NCI-H2196 (cell line): ENCODE results near the gene FNIP2.
"Not testable (repeated sequence)": the region's sequence is repeated elsewhere in the genome, so short reads cannot be mapped to it uniquely, and the experiment has no call there.

Source experiments
- DNase-seq: peaks from one replicate; lab custom pipeline; 2025; ENCODE audit not compliant: unreplicated experiment; lab: John Stamatoyannopoulos, UW

Gene FNIP2

DNA sequence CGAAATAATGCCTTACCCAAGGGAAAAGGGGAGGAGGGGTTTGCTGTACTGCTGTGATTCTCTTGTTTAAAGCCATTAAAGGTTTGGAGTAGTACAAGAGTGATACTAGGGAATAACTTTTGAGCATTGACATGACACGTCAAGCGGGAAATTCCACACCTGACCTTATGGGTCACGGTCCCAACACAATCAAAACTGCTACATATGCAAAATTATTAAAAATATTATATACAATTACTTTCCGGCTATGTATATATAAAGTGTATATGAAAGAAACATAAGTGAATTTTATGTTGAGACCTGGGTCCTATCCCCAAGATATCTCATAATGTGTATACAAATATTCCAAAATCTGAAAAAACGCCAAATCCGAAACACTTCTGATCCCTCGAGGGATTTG lies 21.0 kb downstream of the FNIP2 start:
- no peak for DNase-seq

DNA sequence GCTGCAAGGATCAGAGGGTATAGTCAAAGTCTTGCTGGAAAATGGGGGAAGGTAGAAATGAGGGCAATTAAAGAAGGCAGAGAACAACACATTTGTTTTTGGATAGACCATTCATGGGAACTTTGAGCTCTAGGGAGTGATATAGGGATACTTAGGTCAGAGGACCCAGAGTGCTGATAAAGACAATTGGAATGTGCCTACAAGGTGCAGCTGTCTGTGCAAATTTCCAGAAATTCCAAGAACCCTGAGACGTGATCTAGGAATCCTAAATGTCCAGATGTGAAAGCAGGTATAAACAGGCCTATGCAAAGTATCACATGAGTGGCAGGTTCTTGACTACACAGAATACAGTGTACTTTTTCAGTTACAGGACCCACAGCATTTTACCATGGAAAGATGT lies 24.2 kb downstream of the FNIP2 start:
- no peak for DNase-seq

DNA sequence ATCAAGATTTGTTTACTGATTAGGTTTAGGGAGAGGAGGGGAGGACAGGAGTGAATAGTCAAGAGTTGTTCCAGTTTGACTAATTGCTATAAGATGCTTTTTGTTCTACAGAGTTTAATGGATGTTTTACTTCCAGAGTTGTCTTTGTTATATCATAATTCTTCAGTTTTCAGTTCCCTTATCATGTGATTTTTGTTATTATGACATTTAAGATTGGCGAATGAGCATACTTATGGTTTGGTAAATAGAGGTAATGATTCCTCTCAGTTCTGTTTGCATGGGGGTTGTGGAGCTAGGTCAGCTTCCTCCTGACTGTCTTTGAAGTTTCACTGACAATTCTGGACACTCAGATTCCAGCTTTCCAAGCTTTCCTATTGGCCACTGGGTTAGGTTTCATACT lies 24.6 kb downstream of the FNIP2 start:
- DNase-seq: not testable (repeated sequence)

DNA sequence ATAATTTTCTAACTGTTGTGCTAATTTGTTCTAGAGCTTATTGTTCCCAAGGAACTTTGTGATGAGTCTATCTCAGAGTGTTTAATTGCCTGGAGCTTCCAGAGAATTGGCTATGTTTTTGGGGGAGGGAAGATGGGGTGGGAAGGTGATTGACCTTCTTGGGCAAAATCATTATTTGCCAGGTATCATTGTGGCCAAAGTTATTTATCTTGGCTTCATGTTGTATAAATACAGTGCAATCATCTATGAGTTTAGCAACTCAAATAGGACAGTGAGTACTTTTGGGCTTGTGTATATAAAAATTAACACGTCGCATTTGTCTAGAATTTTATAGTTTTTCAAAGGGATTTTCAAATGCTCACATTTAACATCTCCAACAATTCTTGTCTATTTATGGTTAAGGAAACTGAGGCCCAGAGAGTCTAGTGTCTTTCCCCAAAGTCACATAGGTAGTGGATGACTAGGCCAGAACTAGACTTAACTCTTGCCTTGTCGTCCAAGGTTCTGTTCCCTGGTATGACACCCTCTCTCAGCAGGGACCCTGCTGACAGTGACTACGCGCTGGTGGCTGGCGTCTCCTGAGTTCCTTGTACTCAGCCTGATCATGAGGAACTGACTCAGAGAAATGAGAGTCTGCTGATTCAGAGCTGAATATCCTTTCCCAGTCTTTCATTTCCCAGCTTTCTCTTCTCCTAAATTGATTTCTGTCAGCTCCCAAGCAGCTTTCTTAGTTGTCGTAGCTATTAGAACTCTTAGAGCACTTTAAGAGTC lies 27.7 kb downstream of the FNIP2 start:
- no peak for DNase-seq

DNA sequence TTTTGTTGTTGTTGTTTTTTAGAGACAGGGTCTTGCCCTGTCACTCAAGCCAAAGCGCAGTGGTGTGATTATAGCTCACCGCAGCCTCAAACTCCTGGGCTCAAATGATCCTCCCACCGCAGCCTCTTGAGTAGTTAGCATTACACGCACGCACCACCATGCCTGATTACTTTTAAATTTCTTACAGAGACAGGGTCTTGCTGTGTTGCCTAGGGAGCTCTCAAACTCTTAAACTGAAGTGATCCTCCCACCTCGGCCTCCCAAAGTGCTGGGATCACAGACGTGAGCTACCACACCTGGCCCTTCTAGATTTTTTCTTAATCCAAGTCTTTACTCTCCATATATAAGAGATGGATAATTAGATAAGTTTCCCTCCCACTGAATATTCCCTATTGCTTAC lies 29.2 kb downstream of the FNIP2 start:
- DNase-seq: no peak

DNA sequence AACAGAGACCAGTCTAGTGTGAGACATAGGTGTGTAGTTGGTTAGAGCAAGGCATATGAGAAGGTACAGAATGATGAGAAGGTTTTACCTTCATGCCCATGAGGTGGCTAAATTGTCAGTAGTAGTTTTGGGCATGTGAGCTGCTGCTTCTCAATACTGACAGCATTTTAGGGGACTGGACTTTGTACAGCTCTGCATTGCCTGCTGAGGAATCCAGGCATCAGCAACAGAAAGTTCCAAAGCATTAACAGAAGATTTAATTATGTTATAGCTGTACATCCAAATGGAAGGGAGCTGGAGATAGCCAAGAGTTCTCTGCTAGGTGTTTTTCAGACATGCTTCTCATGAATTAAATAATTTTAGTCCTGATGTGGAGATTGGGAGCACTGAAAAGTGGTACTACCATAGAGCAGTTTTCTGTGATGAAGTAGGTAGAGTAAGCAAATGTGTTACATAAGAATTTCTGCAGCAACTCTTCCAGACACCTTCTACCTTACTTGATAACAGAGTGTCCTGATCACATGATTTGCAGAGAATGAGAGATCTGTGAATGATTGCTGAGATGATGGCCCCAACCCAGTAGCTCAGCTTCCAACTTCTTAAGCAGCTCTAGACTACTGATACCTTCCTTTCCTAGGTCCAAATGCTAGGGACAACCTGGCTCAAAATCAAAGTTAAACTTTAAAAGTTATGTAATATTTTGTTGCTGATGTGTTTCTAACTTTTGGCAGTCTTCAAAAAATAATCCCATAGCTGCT lies 30.4 kb downstream of the FNIP2 start:
- no peak for DNase-seq

DNA sequence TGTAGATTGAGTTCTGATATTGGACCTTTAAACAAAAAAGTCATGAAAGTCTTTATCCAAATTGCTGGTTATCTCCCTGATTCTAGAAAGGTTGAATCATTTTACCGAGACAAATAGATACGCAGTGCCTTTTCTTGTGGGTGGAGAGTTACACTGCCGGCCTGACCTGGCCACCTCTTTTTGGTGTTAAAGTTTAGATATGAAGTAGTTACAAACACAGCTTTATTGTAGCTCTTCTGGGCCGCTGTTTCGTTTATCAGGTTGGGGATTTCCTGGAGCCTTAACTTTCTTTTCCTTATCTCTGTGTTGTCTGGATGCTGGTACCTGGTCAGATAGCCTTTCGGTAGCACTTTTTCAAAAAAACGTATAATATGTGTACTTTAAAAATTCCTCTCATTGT lies 31.0 kb downstream of the FNIP2 start:
- no peak for DNase-seq

DNA sequence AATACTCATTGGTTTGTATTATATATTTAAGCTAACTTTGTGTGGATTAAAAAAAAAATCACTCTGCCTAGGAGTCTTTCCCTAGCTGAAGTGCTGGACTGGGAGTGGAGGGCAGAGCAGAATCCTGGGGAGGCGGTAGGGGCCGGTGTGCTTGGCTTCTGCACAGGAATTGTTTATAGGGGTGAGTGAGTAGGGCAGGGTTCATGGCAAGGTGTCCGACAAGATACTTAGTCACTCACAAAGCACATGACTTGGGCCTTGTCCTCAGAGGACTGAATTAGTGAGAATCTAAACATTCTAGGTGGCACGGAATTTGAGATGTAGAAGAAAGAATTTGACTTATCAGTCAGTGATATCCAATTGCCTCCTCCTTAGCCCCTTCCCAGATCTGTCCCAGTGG lies 32.2 kb downstream of the FNIP2 start:
- no peak for DNase-seq

DNA sequence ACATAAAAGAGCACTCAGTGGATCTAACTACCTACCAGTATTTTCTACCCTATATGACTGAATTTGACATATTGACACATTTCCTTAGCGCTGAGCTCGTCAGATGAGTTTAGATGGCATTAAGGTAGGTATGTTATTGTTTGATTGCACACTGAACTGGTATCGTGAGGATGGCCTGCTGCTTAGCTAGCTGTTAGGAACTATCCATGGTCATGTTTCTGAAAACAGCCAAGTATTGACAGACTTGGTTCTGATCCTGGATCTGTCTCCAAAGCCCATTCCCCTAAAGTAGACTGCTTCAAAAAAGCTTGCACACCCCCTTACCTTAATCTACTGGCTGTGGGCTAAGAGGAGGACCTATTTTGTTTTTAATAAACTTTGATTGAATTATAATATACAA lies 32.9 kb downstream of the FNIP2 start:
- DNase-seq: no peak

DNA sequence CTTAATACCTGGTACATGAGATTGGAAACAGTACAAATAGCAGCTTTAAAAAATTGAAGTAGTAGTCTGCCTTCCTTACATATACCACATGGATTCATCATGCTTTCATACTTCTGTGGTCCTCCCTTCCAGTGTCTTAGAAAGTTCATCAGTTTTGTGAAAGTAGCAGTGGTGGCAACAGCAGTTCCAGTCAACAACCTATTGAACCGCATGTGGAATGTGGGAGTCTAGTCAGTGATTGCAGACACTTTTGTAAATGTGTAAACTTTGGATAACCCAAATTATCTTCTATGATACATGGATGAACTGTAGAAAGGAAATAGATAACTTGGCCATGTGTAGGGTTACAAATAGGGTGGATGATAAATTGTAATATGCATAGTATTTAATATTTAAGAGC lies 34.1 kb downstream of the FNIP2 start:
- no peak for DNase-seq

DNA sequence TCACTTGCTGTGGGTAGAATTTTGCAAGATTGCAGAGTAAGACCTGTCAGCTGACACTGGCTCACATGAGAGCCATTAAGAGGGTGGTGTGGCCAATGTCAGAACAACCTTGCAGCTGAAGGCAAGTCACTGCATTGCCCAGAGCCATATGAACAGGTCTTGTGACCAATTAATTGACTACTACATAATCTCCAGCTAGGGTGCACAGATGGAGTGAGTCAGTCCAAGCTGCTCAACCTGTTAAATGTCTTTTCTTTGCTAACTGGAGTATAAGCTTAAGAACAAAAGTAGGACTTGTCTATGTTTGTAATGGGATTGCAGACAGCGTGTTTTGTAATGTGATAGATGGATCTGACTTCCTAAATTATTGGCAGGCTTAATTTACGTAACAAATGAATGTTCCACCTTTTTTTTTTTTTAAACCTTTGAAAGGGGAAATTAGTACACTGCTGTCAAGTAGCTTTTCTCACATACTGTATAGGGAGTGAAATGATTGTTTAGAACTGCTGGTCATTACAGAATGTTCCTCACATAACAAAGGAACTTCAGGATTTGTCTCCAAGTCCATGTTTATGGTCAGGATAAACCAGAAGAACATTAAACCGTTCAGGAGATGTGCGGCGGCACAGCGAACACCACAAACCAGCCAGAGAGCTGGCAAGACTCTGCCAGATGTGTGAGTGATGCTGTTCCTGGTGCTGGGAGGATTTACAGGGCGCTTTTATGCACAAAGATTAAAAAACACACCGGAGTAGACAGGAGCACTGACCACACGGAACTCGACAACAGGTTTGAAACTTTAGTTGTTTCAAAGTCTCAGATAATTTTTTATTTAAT lies 37.0 kb downstream of the FNIP2 start:
- DNase-seq: no peak

DNA sequence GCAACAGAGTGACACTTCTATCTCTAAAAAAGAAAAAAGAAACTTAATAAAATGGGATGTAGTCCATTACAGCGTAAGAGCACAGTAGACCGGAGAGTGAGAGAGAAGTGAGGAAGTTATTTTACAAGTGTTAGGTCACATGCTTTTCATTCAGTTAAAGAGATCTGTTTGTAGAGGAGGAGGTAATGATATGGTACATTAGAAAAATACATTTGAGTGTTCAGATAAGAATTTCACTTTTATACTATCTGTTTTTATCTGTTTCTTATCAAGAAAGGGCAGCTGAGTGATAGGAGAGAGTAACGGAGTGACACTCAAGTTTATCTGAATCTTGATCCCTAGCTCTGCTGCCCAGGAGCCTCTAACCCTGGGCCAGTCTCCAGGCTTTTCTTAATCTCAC lies 38.9 kb downstream of the FNIP2 start:
- no peak for DNase-seq

DNA sequence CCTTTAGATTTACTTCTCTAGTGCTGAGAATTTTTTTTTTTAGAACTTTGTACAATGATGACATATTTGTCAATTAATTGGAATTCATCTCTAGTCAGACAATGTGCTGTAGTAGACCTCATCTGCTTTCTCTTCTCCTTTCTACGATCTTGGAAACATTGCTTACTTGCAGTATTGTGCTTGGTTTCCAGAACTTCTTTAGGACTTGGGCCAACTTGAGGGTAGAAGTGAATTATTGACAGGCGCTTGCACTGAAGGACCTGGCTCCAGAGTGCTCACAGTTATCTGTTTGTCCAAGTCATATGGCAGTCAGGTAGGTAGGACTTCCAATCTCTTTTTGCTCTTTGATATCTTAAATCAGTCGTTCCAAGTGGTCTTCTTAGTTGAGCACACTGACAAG lies 39.6 kb downstream of the FNIP2 start:
- no peak for DNase-seq

DNA sequence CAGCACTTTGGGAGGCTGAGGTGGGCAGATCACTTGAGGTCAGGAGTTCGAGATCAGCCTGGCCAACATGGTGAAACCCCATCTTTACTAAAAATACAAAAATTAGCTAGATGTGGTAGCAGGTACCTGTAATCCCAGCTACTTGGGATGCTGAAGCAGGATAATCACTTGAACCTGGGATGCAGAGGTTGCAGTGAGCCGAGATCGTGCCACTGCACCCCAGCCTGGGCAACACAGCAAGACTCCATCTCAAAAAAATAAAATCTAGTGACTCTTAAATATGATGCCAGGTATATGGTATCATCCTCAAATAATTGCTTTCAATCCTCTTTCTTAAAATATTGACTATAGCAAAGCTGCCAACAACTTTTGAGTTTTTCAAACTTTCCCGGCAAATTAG lies 40.4 kb downstream of the FNIP2 start:
- not testable (repeated sequence) for DNase-seq

DNA sequence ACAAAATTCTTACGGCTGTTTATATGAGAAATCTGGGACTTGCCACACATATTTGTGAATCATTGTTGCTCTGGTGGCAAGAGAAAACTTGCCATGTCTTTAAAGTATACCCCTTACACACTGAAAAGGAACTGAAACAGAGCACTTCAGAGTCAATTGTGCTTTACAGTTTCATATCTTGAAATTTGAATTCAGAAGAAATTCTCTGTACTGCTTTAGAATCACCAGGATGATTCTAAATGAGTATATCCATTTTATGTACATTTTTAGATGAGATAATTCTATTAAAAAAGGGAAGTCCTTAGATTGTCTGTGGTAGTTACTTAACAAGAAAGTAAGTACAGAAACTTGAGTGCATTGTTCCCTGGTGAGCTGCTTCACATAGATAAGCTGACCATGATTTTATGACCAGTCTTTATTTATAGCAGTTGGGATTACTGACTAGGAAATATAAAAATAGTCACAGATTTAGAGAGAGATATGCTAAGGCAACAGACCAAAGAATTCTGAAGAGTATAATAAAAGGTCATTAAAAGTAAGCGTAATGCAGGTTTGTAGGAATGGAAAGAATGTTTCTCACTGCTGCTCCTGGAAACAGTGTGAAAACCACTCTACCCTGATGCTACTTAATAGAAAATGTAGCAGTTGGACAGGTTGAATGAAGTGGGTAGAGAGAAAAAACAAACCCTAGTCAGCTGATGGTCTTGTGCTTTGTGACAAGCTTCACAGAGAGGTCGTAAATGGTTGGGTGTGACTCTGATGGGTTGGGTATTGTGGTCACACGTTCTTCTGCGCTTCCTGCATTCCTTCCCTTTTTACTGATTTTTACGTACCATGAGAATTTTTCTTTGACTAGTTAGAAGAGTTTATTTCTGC lies 41.0 kb downstream of the FNIP2 start:
- no peak for DNase-seq

DNA sequence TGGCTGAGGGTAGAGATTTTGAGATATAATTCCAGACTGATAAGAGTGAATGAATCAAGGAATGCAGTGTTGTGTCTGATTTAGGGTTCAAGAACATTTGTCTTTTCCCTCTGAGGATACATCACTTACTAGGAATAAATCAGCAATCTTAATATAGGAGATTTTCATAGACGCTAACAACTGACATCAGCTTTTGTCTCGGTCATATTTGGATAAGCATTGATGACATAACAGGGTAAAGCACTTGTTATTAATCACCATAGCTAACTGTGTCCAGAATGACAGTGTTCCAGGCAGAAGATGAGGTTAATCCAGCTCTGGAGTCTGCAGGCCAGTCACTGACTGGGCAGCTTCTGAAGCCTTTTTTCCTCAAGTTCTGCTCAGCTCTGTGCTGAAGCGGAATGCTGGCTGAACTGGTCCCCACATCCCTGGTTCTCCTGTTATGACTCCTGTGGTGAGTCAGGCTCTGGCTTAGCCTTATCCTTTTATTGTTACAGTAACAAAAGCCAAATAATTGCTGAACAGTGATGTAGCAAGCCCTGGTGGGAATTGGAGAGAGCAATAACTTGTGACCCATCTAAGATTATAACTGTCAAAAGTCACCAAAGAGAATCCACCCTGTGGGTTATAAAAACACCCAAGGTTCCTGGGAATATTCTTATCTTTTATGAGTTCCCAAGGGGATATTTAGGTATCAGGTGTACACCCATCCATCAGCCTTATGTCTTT lies 41.8 kb downstream of the FNIP2 start:
- DNase-seq: no peak

DNA sequence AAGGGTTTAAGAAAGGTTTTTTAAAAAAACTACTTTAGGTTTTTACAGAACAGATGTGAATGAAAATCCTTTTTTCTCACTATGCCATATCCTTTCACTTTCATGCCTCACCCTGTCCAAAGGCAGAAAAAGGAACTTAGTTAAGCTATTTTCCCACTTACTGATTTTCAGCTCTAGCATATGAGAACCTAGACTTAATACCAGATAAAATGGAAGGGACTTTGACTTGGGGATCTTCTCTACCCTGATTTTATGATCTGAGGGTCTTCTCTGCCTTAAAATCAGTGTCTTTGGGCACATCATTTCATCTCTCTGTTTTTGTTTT lies 42.4 kb downstream of the FNIP2 start:
- DNase-seq: no peak

DNA sequence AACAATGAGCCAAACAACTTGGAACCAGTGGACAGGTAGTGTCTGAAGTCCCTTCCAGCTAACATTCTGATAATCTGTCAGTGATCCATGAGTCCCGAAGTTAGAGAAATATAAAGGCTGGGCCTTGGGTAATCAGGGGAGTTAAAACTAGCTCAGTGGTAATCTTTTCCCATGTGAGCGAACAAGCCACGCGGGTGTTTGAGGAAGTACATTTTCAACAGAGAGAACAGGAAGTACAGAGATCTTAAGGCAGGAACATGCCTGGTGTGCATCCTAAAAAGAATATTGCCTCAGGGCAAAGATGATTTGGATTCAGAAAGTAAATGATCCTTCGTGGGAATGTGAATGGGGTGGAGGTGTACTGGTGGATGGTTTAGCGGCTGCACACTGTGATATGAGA lies 42.9 kb downstream of the FNIP2 start:
- DNase-seq: no peak

DNA sequence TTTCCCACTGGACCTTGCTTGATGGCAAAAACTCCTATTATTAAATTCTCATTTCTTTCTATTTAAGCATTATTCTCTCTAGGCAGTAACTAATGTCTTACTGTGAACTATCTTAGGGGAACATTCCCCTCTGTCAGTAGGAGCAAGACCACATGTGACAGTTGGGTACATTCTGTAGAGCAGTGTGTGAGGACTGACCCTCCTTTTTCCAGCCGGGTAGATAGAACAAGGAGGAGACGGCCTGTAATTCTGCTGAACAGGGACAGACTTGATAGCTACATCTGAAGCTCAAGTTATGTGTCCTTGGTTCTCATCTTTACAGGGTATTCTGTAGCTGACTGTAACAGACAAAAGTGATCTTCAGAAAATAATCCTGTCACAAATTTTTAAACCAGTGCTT lies 43.3 kb downstream of the FNIP2 start:
- DNase-seq: no peak

DNA sequence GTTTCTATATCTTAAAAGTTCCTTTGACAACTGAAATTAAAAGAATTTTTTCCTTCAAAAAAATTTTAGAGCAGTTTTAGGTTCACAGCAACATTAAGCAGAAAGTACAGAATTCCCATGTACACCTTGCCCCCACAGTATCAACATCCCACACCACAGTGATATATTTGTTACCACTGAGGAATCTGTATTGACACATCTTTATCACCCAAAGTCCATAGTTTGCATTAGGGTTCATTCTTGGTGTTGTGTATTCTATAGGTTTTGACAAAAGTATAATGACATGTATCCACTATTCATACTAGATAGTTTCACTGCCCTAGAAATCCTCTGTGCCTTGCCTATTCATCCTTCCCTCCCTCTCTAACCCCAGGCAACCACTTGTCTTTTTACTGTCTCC lies 43.7 kb downstream of the FNIP2 start:
- DNase-seq: no peak
